HG02678 (cell line): ENCODE measurements around the gene RBM3.
"Not testable (repeated sequence)": the region's sequence is repeated elsewhere in the genome, so short reads cannot be mapped to it uniquely, and the experiment has no call there.

Experiments used
- ATAC-seq: cut with Tn5 transposase; IDR thresholded peaks from one replicate; pipeline ENCODE4 v1.9.1; 2021; ENCODE audit warnings: mild to moderate bottlenecking, moderate library complexity; ENCODE audit not compliant: unreplicated experiment

Gene RBM3

GRCh38 chrX:48574270-48575266 is at the start of gene RBM3:
RBM3 (plus strand) TSS chrX:48574484; CDS start chrX:48575181, 697 bp downstream.
- ATAC-seq: peak; percentile 92

DNA sequence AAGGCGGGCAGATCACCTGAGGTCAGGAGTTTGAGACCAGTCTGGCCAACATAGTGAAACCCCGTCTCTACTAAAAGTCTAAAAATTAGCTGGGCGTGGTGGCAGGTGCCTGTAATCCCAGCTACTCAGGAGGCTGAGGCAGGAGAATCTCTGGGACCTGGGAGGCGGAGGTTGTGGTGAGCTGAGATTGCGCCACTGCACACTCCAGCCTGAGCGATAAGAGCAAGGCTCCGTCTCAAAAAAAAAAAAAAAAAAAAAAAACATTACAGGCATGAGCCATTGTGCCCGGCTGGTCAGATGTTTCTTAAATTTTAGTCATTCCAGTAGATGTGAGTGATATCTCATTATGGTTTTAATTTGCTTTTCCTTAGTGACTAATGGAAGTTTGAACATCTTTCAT is 48.4 kb upstream of the RBM3 start:
- not testable (repeated sequence) for ATAC-seq

DNA sequence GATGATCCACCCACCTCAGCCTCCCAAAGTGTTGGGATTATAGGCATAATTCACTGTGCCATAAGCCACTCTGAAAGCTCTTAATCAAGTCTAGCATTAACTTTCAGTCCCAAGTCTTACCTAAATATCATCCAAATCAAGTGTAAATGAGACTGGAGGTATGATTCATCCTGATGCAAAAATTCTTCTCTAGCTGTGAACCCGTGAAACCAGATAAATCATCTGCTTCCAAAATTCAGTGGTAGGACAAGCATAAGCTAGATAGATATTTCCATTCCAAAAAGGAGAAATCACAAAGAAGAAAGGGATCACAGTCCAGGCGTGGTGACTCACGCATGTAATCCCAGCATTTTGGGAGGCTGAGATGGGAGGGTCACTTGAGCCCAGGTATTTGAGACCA is 43.5 kb upstream of the RBM3 start:
- no peak for ATAC-seq

GRCh38 chrX:48531358-48531959 is 42.8 kb upstream of the RBM3 start:
- ATAC-seq: no peak

- no peak for ATAC-seq
Measured at GRCh38 chrX:48532161-48532560, 42.1 kb upstream of the RBM3 start.

DNA sequence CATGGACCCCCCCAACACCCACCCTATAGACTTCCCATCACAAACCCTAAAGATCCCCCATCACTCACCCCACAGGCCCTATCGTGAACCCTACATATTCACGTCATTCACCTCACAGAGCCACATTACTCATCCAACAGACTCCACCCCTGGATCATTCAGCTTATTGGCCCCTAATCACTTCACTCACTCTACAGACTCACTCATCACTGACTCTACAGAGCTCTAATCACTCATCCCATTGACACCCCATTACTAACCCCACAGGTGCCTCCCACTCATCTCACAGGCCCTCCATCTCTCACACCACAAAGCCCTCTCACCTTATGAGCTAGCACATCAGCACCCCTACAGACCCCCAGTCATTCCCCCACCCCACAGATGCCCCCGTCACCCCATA is 41.1 kb upstream of the RBM3 start:
- no peak for ATAC-seq

GRCh38 chrX:48538641-48539344 is 35.5 kb upstream of the RBM3 start:
- no peak for ATAC-seq

- peak; percentile 86 for ATAC-seq
Measured at GRCh38 chrX:48539345-48540027, 34.8 kb upstream of the RBM3 start, which contains the start of gene TBC1D25. TBC1D25 (plus strand) TSS chrX:48539714; CDS start chrX:48539798, 84 bp downstream.

- ATAC-seq: peak; percentile 30
Measured at GRCh38 chrX:48540028-48540375, 34.3 kb upstream of the RBM3 start.

DNA sequence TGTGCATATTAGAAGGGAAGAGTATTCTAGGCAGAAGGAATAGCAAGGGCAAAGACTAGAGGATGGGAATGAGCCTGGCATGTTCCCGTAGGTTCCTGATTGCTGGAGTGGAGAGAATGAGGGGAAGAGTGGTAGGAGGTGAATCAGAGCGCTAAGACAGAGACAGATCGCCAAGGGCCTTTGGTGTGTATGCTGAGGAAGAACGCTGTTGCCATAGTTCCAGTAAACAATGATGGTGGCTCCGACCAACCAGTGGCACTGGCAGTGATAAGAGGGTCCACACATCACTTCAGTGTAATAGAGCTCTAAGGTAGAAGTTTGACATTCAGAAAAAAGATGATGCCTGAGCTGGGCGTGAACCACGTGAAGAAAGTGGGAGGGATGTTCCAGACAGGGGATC is 33.8 kb upstream of the RBM3 start:
- ATAC-seq: no peak

DNA sequence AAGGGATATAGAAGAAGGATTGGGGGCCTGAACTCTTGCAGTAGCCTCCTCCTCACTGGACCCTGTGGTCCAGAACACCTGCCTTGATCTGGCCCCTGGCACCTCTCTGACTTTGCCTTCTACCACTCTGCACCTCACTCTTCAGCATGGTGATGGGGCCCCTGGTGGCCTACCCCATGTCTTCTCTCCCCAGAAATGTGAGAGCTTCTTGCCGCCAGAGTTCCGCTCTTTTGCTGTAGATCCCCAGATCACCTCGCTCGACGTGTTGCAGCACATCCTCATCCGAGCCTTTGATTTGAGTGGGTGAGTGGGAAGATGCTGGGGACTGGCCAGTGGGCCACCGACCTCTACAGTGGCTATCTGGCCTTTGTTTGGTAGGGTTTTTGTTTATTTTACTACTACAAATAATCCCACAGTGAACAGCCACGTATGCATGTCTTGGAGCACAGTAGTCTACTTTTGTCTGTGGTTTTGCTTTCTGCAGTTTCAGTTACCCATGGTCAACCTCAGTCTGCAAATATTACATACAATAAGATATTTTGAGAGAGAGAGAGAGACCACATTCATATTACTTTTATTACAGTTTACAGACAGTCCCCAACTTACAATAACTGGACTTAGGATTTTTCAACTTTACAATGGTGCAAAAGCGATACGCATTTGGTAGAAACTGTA is 33.0 kb upstream of the RBM3 start:
- no peak for ATAC-seq

- ATAC-seq: no peak
Measured at GRCh38 chrX:48548871-48549270, 25.4 kb upstream of the RBM3 start.

DNA sequence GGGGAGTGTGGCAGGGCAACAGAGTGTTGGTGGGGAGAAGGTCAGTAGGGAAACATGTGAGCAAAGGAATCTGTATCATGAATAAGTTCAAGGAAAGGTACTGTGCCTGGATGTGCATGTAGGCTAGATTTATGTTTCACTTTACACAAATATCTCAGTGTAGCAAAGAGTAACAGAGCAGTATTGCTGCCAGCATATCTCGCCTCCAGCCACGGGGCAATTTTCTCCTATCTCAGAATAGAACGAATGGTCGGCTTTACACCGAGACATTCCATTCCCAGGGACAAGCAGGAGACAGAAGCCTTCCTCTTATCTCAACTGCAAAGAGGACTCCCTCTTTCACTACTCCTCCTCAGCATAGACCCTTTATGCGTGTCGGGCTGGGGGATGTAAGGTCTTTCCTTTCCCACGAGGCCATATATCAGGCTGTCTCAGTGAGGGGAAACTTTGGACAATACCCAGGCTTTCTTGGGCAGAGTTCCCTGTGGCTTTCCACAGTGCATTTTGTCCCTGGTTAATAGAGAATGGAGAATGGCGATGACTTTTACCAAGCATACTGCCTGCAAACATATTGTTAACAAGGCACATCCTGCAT is 18.5 kb upstream of the RBM3 start:
- not testable (repeated sequence) for ATAC-seq

DNA sequence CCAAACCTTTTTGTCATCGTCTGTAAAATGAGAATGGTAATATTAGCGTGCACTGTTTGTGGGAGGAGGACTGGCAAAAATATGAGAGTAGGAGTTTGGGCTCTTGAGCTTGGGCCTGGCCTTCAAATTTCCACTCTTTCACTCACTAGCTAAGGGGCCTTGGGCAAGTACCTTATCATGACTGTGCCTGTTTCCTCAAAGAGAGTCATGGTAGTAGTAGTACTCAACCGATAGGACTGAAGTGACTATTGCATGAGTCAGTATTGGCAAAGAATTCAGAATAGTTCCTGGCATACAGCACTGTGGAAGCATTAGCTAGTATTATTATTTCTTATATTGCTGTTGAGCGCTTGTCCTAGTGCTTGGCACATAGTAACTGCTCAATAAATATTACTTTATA is 16.0 kb upstream of the RBM3 start:
- ATAC-seq: no peak

DNA sequence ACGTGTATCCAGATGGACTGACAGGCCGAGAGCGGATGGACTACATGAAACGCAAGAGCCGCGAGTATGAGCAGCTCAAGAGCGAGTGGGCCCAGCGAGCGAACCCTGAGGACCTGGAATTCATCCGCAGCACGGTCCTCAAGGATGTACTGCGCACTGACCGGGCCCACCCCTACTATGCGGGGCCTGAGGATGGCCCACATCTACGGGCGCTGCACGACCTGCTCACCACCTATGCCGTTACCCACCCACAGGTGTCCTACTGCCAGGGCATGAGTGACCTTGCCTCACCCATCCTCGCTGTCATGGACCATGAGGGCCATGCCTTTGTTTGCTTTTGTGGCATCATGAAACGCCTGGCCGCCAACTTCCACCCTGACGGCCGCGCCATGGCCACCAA is 14.6 kb upstream of the RBM3 start:
- no peak for ATAC-seq

- ATAC-seq: no peak
Measured at GRCh38 chrX:48560056-48560455, 14.2 kb upstream of the RBM3 start.

DNA sequence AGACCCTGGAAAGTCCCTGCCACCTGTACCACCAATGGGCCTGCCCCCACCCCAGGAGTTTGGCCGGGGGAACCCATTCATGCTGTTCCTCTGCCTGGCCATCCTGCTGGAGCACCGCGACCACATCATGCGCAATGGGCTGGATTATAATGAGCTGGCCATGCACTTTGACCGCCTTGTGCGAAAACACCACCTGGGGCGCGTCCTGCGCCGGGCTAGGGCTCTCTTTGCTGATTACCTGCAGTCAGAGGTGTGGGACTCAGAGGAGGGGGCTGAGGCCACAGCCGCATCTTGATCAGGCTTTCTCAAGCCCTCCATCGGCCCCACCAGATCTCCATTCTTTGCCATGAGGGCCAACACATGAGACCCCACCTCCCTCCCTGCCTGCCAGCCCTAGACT is 13.6 kb upstream of the RBM3 start:
- ATAC-seq: no peak

DNA sequence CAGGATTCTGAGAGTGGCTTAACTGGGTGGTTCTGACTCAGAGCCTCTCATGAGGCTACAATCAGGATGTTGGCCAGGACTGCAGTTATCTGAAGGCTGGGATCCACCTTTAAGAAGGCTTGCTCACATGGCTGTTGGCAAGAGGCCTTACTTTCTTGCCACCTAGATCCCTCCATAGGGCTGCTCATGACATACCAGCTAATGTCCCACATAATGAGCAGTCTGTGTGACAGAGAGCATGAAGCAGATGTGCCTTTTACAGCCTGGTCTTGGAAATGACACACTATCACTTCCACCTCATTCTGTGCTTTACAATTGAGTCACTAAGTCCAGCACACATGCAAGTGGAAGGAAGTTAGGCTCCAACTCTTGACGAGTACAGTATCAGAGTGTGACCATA is 4.3 kb upstream of the RBM3 start:
- peak; percentile 37 for ATAC-seq

DNA sequence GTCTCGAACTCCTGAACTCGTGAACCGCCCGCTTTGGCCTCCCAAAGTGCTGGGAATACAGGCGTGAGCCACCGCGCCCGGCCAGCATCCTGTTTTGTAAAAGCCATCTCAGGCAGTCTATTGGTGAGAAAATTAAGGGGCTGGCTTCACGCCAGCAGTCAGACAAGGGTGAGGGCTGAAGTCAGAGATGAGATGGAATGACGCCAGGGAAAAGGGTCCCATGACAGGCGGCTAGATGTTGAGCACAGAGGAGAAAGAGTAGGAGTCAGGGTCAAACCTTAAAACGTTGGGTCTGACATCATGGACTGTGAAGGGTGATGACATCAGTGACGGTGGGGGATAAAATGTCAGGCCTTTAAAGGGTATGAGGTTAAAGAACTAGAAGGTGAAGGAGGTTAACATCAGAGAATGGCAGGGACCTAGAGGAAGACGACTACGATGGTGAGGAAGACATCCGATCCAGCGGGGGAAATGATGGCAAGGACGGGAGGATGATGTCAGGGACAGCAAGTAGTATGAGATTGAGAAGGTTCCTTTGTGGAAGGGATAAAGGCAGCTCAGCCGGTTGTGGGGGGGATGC is 504 bp upstream of the RBM3 start:
- ATAC-seq: no peak

GRCh38 chrX:48575642-48576041 is 1.4 kb downstream of the RBM3 start:
- no peak for ATAC-seq
